CD4-positive, alpha-beta T cell (primary cell): ENCODE measurements around the gene ARTN. TPM values are rescaled to one million over a fixed set of nuclear protein-coding genes. Genes with fewer than 3 reads are reported as not detected.
A peak's percentile ranks its signal among the peaks of the same experiment; 100 is the strongest.

Experiments
- ATAC-seq: fragments of 200-7000 bp; cut with Tn5 transposase; one replicate; pipeline ENCODE4 v1.10.0; 2022; ENCODE audit warnings: mild to moderate bottlenecking; ENCODE audit not compliant: poor library complexity
- CTCF ChIA-PET: fragments of 350-600 bp; sonication (Branson Sonifier 250); formaldehyde crosslinking; loops from one replicate; lab custom pipeline; 2021; ENCODE audit warnings: antibody characterized with exemption, inconsistent platforms; lab: Charles Lee
- POLR2A ChIA-PET: fragments of 350-600 bp; sonication (Branson Sonifier 250); formaldehyde crosslinking; loops from one replicate; lab custom pipeline; 2021; ENCODE audit warnings: antibody characterized with exemption, inconsistent platforms; lab: Charles Lee
- DNase-seq, 14 experiments: peaks; one replicate each; pipeline ENCODE4 v3.0.0-alpha.2; 2013 to 2020; ENCODE audit warnings: mixed read lengths in 2 of 14
- H3K27ac ChIP-seq, 2 donors: one replicate each; pipeline versions ENCODE4 v1.5.1 to v1.7.0; 2013; ENCODE audit warnings: low read length in 2 of 2, low read depth in 1 of 2, mild to moderate bottlenecking in 1 of 2
- H3K27me3 ChIP-seq, 2 experiments: 1 replicate in 1 of 2; 2 replicates in 1 of 2; pipeline versions ENCODE4 v1.6.1 to v1.7.0; 2013; ENCODE audit warnings: low read length in 2 of 2, control low read depth in 1 of 2, mild to moderate bottlenecking in 1 of 2, moderate library complexity in 1 of 2; ENCODE audit not compliant: insufficient read depth in 2 of 2, control insufficient read depth in 1 of 2
- H3K36me3 ChIP-seq: one replicate; pipeline ENCODE4 v1.6.1; 2013; ENCODE audit warnings: low read length, control low read depth; ENCODE audit not compliant: insufficient read depth
- H3K4me1 ChIP-seq: one replicate; pipeline ENCODE4 v1.6.1; 2013; ENCODE audit warnings: low read length, control low read depth; ENCODE audit not compliant: insufficient read depth
- H3K4me3 ChIP-seq: one replicate; pipeline ENCODE4 v1.5.1; 2013; ENCODE audit warnings: mild to moderate bottlenecking, low read length, moderate library complexity
- H3K9me3 ChIP-seq, 2 experiments: 1 replicate in 1 of 2; 2 replicates in 1 of 2; pipeline versions ENCODE4 v1.6.1 to v1.7.0; 2013; ENCODE audit warnings: low read length in 2 of 2, mild to moderate bottlenecking in 2 of 2, control low read depth in 1 of 2, moderate library complexity in 1 of 2; ENCODE audit not compliant: control insufficient read depth in 1 of 2, insufficient read depth in 1 of 2
- H3K27ac Mint-ChIP-seq: one replicate; pipeline ENCODE4 v1.8.0; 2020; ENCODE audit warnings: mixed read lengths
- H3K27me3 Mint-ChIP-seq: one replicate; pipeline ENCODE4 v1.8.0; 2021; ENCODE audit warnings: mixed read lengths
- H3K36me3 Mint-ChIP-seq: one replicate; pipeline ENCODE4 v1.8.0; 2021; ENCODE audit warnings: low read depth, mixed read lengths
- H3K4me1 Mint-ChIP-seq: one replicate; pipeline ENCODE4 v1.8.0; 2021; ENCODE audit warnings: low read depth, mixed read lengths
- H3K4me3 Mint-ChIP-seq: one replicate; pipeline ENCODE4 v1.8.0; 2020; ENCODE audit warnings: mild to moderate bottlenecking, mixed read lengths
- H3K9me3 Mint-ChIP-seq: one replicate; pipeline ENCODE4 v1.8.0; 2020; ENCODE audit warnings: mixed read lengths
- intact Hi-C, 2 experiments: fragments of 100-400 bp; cut with DNase I in 1 of 2; cut with micrococcal nuclease in 1 of 2; formaldehyde crosslinking; loops; one replicate each; pipeline versions ENCODE4 v1.15.1 to v1.9.0; 2023 to 2025; cut with DNase I, micrococcal nuclease
- total RNA-seq, 174 experiments: library from RNA in 2 of 174; stranded (reverse) in 2 of 174; gene quantifications; one replicate each; pipeline ENCODE4 v1.2.3 and lab custom pipeline; 2021 to 2026
- TF ChIP-seq, protein P1 (sequence below): fragments of 200-600 bp; IDR thresholded peaks from one replicate; pipeline ENCODE4 v1.8.0; 2022; ENCODE audit warnings: antibody characterized with exemption, mild to moderate bottlenecking

The ARTN gene
- total RNA-seq, 2 experiments from 2014 or later, result 0.55 to 1.3 TPM

DNA sequence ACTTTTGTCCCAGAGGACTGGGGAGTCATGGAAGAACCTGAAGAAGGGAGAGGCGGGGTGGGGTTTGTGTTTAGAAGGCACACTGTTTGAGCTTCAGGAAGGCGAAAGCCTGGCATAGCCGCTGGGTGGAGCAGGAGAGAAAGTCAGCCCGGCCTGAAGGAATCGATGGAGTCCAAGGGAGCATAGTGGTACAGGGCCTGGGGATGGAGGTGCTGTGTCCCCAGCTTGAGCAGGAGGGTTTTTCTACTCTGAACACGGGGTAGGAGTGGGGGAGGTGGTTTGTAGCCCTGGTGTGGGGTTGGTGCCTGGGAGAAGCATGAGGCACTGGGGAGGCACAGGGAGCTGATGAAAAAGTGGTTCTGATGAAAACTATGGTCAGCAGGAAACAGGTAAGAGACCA, 53.1 kb downstream of the ARTN start:
- CTCF ChIA-PET, result no interaction called here
- H3K4me3 Mint-ChIP-seq, result peak overlapping the region; percentile 7
- no peak for ATAC-seq

More for the DNA sequence above, 53.1 kb downstream of the ARTN start:
- Histone ChIP-seq H3K4me3 (no peak overlapping the region), H3K4me1 (peaks cover 8% of the 10 kb centered on the region), H3K9me3 (no peaks in the 10 kb centered on the region), H3K27ac (no peak overlapping the region), H3K27me3 (no peaks in the 10 kb centered on the region), H3K36me3 (no peaks in the 10 kb centered on the region)
- Mint-ChIP-seq H3K4me1 (peaks cover 5% of the 10 kb centered on the region), H3K9me3 (no peaks in the 10 kb centered on the region), H3K27ac (no peak overlapping the region), H3K36me3 (no peaks in the 10 kb centered on the region), H3K27me3 (no peaks in the 10 kb centered on the region)
- TF ChIP-seq, protein P1, sequence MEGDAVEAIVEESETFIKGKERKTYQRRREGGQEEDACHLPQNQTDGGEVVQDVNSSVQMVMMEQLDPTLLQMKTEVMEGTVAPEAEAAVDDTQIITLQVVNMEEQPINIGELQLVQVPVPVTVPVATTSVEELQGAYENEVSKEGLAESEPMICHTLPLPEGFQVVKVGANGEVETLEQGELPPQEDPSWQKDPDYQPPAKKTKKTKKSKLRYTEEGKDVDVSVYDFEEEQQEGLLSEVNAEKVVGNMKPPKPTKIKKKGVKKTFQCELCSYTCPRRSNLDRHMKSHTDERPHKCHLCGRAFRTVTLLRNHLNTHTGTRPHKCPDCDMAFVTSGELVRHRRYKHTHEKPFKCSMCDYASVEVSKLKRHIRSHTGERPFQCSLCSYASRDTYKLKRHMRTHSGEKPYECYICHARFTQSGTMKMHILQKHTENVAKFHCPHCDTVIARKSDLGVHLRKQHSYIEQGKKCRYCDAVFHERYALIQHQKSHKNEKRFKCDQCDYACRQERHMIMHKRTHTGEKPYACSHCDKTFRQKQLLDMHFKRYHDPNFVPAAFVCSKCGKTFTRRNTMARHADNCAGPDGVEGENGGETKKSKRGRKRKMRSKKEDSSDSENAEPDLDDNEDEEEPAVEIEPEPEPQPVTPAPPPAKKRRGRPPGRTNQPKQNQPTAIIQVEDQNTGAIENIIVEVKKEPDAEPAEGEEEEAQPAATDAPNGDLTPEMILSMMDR, result no peak
- intact Hi-C loops, result no loop called here
- DNase-seq, result no peak
- POLR2A ChIA-PET, result interaction anchor here (1.2 kb wide), 1 partner anchor 11 kb away, joined by 5 read pairs; the partner anchor contains the start of gene ATP6V0B

Other genes with a start within 250 kb of the ARTN start
- 10 to 100 TPM; 17.6 to 20.5 TPM for gene ST3GAL3, start 226.3 kb upstream of the ARTN start, total RNA-seq
- 1 to 10 TPM; 6.3 to 7.4 TPM for gene IPO13, start 13.1 kb downstream of the ARTN start, total RNA-seq
- 10 to 100 TPM; 10.3 to 12.0 TPM for gene DPH2, start 36.2 kb downstream of the ARTN start, total RNA-seq
- gene ATP6V0B, start 41.2 kb downstream of the ARTN start, total RNA-seq, result 10 to 100 TPM; 42.9 to 47.0 TPM
- under 1 TPM; 0.22 to 0.34 TPM for gene B4GALT2, start 45.4 kb downstream of the ARTN start, total RNA-seq
- 1 to 10 TPM in 1 of 2 experiments, under 1 TPM in 1; 0.98 to 1.4 TPM for gene CCDC24, start 57.8 kb downstream of the ARTN start, total RNA-seq
- under 1 TPM in 1 of 2 experiments, not detected in 1; 0.17 TPM for gene SLC6A9, start 97.7 kb downstream of the ARTN start, total RNA-seq
- not detected for gene KLF17, start 185.0 kb downstream of the ARTN start, total RNA-seq
- not detected for gene KLF18, start 207.8 kb downstream of the ARTN start, total RNA-seq